K562 (cell line): ENCODE measurements around the gene SGMS1. TPM values are rescaled to one million over a fixed set of nuclear protein-coding genes. Genes with fewer than 3 reads are reported as not detected.

ENCODE experiments used
- KLF1 ChIP-seq: fragments of 450-650 bp; IDR thresholded peaks from 2 replicates; pipeline ENCODE4 v1.6.1; 2016; ENCODE audit warnings: missing genetic modification characterization, missing compliant biosample characterization
- L3MBTL2 ChIP-seq: fragments of 450-650 bp; IDR thresholded peaks from 2 replicates; pipeline ENCODE4 v1.6.1; 2016; ENCODE audit warnings: mild to moderate bottlenecking, moderate library complexity
- RB1 ChIP-seq: fragments of 450-650 bp; IDR thresholded peaks from 2 replicates; pipeline ENCODE4 v1.6.1; 2017; ENCODE audit warnings: low read depth, mild to moderate bottlenecking
- SRSF9 ChIP-seq: fragments of 200-400 bp; formaldehyde crosslinking; IDR thresholded peaks from 2 replicates; pipeline ENCODE4 v1.6.1; 2017; ENCODE audit warnings: low read depth, low read length, borderline replicate concordance
- STAT5B ChIP-seq: fragments of 250-450 bp; sonication (Bioruptor Pico); IDR thresholded peaks from 2 replicates; pipeline ENCODE4 v1.8.0; 2021; ENCODE audit warnings: mild to moderate bottlenecking, inconsistent platforms
- ZNF140 ChIP-seq: fragments of 250-450 bp; sonication (Bioruptor Pico); IDR thresholded peaks from 2 replicates; pipeline ENCODE4 v1.8.0; 2021; ENCODE audit warnings: moderate library complexity, mild to moderate bottlenecking, inconsistent platforms
- ZNF695 ChIP-seq: fragments of 450-650 bp; formaldehyde crosslinking; IDR thresholded peaks from 2 replicates; pipeline ENCODE4 v1.4.0; 2020; ENCODE audit warnings: mild to moderate bottlenecking, moderate library complexity
- polyA plus RNA-seq, 8 experiments: library from polyadenylated mRNA; depleted of rRNA in 4 of 8; stranded (reverse) in 5 of 8; unstranded in 3 of 8; fragments of >200 nt; fragmentation: Nextera tagmentation in 2 of 8; fragmentation: Illumina TruSeq in 1 of 8; extraction: Ambion mirVana in 2 of 8; extraction: Trizol in 1 of 8; gene quantifications; 2 replicates each; pipeline versions ENCODE4 v1.2.1 to v1.2.3, GENCODE V29; 2011 to 2014; ENCODE audit warnings: inconsistent platforms in 1 of 8, missing spikeins in 1 of 8
- total RNA-seq, 7 experiments: library from RNA; depleted of rRNA in 6 of 7; stranded (reverse); fragments of >200 nt in 6 of 7; fragmentation: Illumina TruSeq in 2 of 7; extraction: Trizol in 2 of 7; gene quantifications; 2 replicates each; pipeline versions ENCODE4 v1.2.1 to v1.2.3, GENCODE V29; 2011 to 2021; ENCODE audit warnings: low replicate concordance in 1 of 7
- TF ChIP-seq, protein P1 (sequence below): fragments of 200-600 bp; sonication (generic); IDR thresholded peaks from one replicate; pipeline ENCODE4 v1.6.1; 2012; ENCODE audit warnings: mild to moderate bottlenecking, low read depth, low read length, inconsistent platforms
- TF ChIP-seq, protein P2 (sequence below), 2 experiments: fragments of 450-650 bp in 1 of 2; IDR thresholded peaks; 2 replicates each; pipeline ENCODE4 v1.6.1; 2011 to 2017; ENCODE audit warnings: low read depth in 2 of 2, antibody characterized with exemption in 1 of 2, borderline replicate concordance in 1 of 2, low read length in 1 of 2, mild to moderate bottlenecking in 1 of 2, mixed read lengths in 1 of 2; ENCODE audit not compliant: control insufficient read depth in 1 of 2
- TF ChIP-seq, protein P3 (sequence below), 2 experiments: fragments of 450-650 bp; conservative IDR thresholded peaks; 2 replicates each; pipeline ENCODE4 v1.6.1; 2017; ENCODE audit warnings: mild to moderate bottlenecking in 2 of 2, moderate library complexity in 2 of 2

The SGMS1 gene
- total and polyA plus RNA-seq, 9 of the 15 experiments (the other 6 are each of a cell fraction or from before 2014, with no cell fraction given): 22.6 to 232 (median 82.2) TPM

DNA sequence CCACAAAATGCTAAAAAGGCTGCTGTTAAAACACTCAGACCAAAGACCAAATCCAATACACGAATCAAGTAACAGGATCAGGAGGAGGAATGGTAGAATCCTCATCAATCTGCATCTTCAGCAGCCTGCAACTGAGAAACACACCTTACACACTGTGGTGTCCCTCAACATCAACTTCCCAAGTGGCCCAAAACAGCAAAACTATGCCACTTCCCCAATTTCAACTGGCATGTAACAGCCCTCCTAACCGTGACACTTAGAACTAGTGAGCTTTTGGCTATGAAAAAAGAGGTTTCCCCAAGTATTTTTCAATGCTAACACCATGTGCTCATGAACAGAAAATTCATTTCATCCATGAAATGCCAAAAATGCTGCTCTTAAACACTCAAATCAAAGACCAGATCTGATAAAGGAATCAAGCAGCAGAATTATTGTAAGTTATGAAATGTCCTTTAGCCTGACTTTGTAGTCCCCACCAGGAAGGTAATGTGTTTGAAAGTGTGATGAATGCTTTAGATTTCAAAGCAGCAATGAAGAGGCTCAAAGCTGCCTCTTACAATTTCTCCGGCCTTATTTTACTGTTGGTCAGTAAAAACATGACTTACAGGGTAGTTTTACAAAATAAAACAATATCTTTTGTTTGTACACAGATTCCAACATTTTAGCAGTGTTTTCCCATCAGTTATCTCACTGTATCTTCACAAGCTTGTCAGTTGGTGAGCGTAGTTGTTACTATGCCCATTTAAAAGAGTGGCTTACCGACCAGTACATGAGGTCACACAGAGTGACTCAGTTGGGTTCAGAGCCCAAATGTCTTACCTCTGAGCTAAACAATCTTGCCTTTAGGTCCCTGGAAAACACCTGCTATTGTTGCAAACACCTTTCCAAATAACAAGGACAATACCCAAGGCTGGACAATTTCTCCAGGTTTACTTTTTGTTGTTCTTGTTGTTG is 306.8 kb downstream of the SGMS1 start (continued):
- TF ChIP-seq, protein P1, sequence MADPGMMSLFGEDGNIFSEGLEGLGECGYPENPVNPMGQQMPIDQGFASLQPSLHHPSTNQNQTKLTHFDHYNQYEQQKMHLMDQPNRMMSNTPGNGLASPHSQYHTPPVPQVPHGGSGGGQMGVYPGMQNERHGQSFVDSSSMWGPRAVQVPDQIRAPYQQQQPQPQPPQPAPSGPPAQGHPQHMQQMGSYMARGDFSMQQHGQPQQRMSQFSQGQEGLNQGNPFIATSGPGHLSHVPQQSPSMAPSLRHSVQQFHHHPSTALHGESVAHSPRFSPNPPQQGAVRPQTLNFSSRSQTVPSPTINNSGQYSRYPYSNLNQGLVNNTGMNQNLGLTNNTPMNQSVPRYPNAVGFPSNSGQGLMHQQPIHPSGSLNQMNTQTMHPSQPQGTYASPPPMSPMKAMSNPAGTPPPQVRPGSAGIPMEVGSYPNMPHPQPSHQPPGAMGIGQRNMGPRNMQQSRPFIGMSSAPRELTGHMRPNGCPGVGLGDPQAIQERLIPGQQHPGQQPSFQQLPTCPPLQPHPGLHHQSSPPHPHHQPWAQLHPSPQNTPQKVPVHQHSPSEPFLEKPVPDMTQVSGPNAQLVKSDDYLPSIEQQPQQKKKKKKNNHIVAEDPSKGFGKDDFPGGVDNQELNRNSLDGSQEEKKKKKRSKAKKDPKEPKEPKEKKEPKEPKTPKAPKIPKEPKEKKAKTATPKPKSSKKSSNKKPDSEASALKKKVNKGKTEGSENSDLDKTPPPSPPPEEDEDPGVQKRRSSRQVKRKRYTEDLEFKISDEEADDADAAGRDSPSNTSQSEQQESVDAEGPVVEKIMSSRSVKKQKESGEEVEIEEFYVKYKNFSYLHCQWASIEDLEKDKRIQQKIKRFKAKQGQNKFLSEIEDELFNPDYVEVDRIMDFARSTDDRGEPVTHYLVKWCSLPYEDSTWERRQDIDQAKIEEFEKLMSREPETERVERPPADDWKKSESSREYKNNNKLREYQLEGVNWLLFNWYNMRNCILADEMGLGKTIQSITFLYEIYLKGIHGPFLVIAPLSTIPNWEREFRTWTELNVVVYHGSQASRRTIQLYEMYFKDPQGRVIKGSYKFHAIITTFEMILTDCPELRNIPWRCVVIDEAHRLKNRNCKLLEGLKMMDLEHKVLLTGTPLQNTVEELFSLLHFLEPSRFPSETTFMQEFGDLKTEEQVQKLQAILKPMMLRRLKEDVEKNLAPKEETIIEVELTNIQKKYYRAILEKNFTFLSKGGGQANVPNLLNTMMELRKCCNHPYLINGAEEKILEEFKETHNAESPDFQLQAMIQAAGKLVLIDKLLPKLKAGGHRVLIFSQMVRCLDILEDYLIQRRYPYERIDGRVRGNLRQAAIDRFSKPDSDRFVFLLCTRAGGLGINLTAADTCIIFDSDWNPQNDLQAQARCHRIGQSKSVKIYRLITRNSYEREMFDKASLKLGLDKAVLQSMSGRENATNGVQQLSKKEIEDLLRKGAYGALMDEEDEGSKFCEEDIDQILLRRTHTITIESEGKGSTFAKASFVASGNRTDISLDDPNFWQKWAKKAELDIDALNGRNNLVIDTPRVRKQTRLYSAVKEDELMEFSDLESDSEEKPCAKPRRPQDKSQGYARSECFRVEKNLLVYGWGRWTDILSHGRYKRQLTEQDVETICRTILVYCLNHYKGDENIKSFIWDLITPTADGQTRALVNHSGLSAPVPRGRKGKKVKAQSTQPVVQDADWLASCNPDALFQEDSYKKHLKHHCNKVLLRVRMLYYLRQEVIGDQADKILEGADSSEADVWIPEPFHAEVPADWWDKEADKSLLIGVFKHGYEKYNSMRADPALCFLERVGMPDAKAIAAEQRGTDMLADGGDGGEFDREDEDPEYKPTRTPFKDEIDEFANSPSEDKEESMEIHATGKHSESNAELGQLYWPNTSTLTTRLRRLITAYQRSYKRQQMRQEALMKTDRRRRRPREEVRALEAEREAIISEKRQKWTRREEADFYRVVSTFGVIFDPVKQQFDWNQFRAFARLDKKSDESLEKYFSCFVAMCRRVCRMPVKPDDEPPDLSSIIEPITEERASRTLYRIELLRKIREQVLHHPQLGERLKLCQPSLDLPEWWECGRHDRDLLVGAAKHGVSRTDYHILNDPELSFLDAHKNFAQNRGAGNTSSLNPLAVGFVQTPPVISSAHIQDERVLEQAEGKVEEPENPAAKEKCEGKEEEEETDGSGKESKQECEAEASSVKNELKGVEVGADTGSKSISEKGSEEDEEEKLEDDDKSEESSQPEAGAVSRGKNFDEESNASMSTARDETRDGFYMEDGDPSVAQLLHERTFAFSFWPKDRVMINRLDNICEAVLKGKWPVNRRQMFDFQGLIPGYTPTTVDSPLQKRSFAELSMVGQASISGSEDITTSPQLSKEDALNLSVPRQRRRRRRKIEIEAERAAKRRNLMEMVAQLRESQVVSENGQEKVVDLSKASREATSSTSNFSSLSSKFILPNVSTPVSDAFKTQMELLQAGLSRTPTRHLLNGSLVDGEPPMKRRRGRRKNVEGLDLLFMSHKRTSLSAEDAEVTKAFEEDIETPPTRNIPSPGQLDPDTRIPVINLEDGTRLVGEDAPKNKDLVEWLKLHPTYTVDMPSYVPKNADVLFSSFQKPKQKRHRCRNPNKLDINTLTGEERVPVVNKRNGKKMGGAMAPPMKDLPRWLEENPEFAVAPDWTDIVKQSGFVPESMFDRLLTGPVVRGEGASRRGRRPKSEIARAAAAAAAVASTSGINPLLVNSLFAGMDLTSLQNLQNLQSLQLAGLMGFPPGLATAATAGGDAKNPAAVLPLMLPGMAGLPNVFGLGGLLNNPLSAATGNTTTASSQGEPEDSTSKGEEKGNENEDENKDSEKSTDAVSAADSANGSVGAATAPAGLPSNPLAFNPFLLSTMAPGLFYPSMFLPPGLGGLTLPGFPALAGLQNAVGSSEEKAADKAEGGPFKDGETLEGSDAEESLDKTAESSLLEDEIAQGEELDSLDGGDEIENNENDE: no peak
- TF ChIP-seq RB1: no peak
- TF ChIP-seq STAT5B (CRISPR knock-in tag): no peak
- TF ChIP-seq L3MBTL2: peak; percentile 20; the same call in 1 of the 2 replicates
- TF ChIP-seq, protein P2, sequence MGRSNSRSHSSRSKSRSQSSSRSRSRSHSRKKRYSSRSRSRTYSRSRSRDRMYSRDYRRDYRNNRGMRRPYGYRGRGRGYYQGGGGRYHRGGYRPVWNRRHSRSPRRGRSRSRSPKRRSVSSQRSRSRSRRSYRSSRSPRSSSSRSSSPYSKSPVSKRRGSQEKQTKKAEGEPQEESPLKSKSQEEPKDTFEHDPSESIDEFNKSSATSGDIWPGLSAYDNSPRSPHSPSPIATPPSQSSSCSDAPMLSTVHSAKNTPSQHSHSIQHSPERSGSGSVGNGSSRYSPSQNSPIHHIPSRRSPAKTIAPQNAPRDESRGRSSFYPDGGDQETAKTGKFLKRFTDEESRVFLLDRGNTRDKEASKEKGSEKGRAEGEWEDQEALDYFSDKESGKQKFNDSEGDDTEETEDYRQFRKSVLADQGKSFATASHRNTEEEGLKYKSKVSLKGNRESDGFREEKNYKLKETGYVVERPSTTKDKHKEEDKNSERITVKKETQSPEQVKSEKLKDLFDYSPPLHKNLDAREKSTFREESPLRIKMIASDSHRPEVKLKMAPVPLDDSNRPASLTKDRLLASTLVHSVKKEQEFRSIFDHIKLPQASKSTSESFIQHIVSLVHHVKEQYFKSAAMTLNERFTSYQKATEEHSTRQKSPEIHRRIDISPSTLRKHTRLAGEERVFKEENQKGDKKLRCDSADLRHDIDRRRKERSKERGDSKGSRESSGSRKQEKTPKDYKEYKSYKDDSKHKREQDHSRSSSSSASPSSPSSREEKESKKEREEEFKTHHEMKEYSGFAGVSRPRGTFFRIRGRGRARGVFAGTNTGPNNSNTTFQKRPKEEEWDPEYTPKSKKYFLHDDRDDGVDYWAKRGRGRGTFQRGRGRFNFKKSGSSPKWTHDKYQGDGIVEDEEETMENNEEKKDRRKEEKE (IDR thresholded peaks at IDR 0.05; ENCODE audit: borderline replicate concordance in 1 of 2, control insufficient read depth in 1 of 2, low read depth in 2 of 2, low read length in 1 of 2): no peak
- TF ChIP-seq ZNF695 (CRISPR knock-in tag): no peak
- no peak for TF ChIP-seq KLF1
- TF ChIP-seq ZNF140 (CRISPR knock-in tag): no peak
- TF ChIP-seq, protein P3, sequence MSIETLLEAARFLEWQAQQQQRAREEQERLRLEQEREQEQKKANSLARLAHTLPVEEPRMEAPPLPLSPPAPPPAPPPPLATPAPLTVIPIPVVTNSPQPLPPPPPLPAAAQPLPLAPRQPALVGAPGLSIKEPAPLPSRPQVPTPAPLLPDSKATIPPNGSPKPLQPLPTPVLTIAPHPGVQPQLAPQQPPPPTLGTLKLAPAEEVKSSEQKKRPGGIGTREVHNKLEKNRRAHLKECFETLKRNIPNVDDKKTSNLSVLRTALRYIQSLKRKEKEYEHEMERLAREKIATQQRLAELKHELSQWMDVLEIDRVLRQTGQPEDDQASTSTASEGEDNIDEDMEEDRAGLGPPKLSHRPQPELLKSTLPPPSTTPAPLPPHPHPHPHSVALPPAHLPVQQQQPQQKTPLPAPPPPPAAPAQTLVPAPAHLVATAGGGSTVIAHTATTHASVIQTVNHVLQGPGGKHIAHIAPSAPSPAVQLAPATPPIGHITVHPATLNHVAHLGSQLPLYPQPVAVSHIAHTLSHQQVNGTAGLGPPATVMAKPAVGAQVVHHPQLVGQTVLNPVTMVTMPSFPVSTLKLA (conservative IDR thresholded peaks at IDR 0.05): no peak
- TF ChIP-seq SRSF9: no peak
